ENCODE results near the gene BARX2. TPM values are rescaled to one million over a fixed set of nuclear protein-coding genes. Genes with fewer than 3 reads are reported as not detected.

BARX2 gene
- total RNA-seq, 4 donors from 2014 or later, result not detected

GRCh38 chr11:129423426-129423825 is 47.8 kb downstream of the BARX2 start:
- H3K9me3 ChIP-seq, result no peaks in the 10 kb centered on the region
- intact Hi-C loops (cut with DNase I), result no loop called here
- no peaks in the 10 kb centered on the region for H3K36me3 ChIP-seq
- H3K27ac ChIP-seq (replicated peaks in 1 of 4), result no peak overlapping the region
- H3K4me3 ChIP-seq, result no peak overlapping the region
- H3K27me3 ChIP-seq, result no peaks in the 10 kb centered on the region
- H3K4me1 ChIP-seq, result no peaks in the 10 kb centered on the region
- no peak for DNase-seq (ENCODE audit: extremely low spot score)
- TF ChIP-seq POLR2A (IDR thresholded peaks at IDR 0.05; ENCODE audit: low read depth), result no peak
- TF ChIP-seq POLR2AphosphoS5 (IDR thresholded peaks at IDR 0.05), result no peak
- TF ChIP-seq CTCF (IDR thresholded peaks at IDR 0.05), result no peak
- TF ChIP-seq EP300 (IDR thresholded peaks at IDR 0.05), result no peak

GRCh38 chr11:129425214-129425613 is 49.6 kb downstream of the BARX2 start:
- Histone ChIP-seq H3K27ac (replicated peaks in 1 of 4) (no peak overlapping the region), H3K4me3 (no peak overlapping the region), H3K9me3 (peaks cover 0 to 1% (median 0%) of the 10 kb centered on the region in 4 donors), H3K4me1 (no peaks in the 10 kb centered on the region), H3K27me3 (no peaks in the 10 kb centered on the region), H3K36me3 (no peaks in the 10 kb centered on the region)
- no peak for DNase-seq (ENCODE audit: extremely low spot score)
- TF ChIP-seq CTCF (IDR thresholded peaks at IDR 0.05) (no peak), EP300 (IDR thresholded peaks at IDR 0.05) (no peak), POLR2AphosphoS5 (IDR thresholded peaks at IDR 0.05) (no peak)
- intact Hi-C loops (cut with DNase I), result no loop called here
- WGBS, result 62% methylated on average over 4 of the region's 4 CpGs

DNA sequence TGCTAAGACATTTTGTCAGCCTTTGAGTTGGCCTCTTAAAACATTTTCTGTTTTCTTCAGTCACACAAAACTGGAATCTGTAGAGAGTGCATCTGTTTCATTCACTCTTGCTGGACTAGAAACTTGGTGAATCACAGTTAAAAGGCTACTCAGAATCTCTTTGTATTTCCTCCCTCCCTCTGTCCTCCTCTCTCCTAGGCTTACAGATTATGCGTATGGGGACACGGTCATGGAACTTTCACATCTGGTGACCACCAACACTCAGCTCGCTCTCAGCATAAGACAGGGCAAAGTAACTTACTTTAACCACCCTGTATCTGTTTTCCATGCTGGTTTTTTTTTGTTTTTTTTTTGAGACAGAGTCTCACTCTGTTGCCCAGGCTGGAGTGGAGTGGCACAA is 50.4 kb downstream of the BARX2 start:
- H3K27ac ChIP-seq (replicated peaks in 1 of 4), result no peak overlapping the region
- 87% methylated on average over 3 of the region's 3 CpGs for WGBS
- intact Hi-C loops (cut with DNase I), result no loop called here
- DNase-seq (ENCODE audit: extremely low spot score), result no peak
- H3K36me3 ChIP-seq, result no peaks in the 10 kb centered on the region
- no peak for TF ChIP-seq CTCF (IDR thresholded peaks at IDR 0.05)
- no peak for TF ChIP-seq POLR2AphosphoS5 (IDR thresholded peaks at IDR 0.05)
- TF ChIP-seq EP300 (IDR thresholded peaks at IDR 0.05), result no peak
- TF ChIP-seq POLR2A (IDR thresholded peaks at IDR 0.05; ENCODE audit: low read depth), result no peak
- H3K27me3 ChIP-seq, result no peaks in the 10 kb centered on the region
- H3K4me1 ChIP-seq, result no peaks in the 10 kb centered on the region
- H3K4me3 ChIP-seq, result no peak overlapping the region
- peaks cover 0 to 9% (median 3%) of the 10 kb centered on the region in 4 donors for H3K9me3 ChIP-seq

DNA sequence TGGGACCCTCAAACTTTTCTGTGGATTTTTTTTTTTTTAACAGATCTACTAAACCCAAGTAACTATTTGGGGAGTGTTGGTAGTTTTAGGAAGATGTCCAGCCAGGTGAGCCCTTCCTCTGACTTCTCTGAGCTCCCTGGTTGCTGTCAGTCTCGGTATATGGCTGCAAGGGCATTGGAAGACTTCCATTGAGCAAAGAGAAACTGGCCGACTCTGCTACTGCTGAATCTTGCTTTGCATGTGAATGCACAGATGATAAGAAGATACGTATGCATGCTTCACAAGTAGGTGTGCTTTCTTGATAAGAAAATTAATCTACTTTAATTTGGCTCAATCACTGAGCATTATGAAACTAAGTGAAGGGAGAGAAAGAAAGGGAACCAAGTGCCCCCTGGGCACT is 51.1 kb downstream of the BARX2 start:
- 96% methylated on average over 3 of the region's 3 CpGs for WGBS
- intact Hi-C loops (cut with DNase I), result no loop called here

More for the DNA sequence above, 51.1 kb downstream of the BARX2 start:
- no peak overlapping the region for H3K27ac ChIP-seq (replicated peaks in 1 of 4)
- H3K4me1 ChIP-seq, result no peaks in the 10 kb centered on the region
- H3K4me3 ChIP-seq, result no peak overlapping the region
- H3K36me3 ChIP-seq, result no peaks in the 10 kb centered on the region
- TF ChIP-seq CTCF (IDR thresholded peaks at IDR 0.05), result no peak
- TF ChIP-seq EP300 (IDR thresholded peaks at IDR 0.05), result no peak
- no peak for TF ChIP-seq POLR2A (IDR thresholded peaks at IDR 0.05; ENCODE audit: low read depth)
- TF ChIP-seq POLR2AphosphoS5 (IDR thresholded peaks at IDR 0.05), result no peak
- no peak for DNase-seq (ENCODE audit: extremely low spot score)
- peaks cover 0 to 15% (median 6%) of the 10 kb centered on the region in 4 donors for H3K9me3 ChIP-seq
- H3K27me3 ChIP-seq, result no peaks in the 10 kb centered on the region

Measured in esophagus muscularis mucosa (tissue), 4 donors.